ENCODE data around the gene KIF4B.

GRCh38 chr5:154977409-154977808 is 36.1 kb upstream of the KIF4B start:
- TF ChIP-seq CTCF (IDR thresholded peaks at IDR 0.05) (no peak), EP300 (IDR thresholded peaks at IDR 0.05; ENCODE audit: borderline replicate concordance in 1 of 2, low read depth in 1 of 2, low read length in 1 of 2) (no peak), TAF1 (IDR thresholded peaks at IDR 0.05; ENCODE audit: borderline replicate concordance, low read depth, low read length) (no peak), RXRA (IDR thresholded peaks at IDR 0.05; ENCODE audit: borderline replicate concordance, low read depth) (no peak), MAX (IDR thresholded peaks at IDR 0.05; ENCODE audit: low read depth) (no peak), TEAD4 (IDR thresholded peaks at IDR 0.05; ENCODE audit: borderline replicate concordance, insufficient read depth) (no peak), EZH2phosphoT487 (IDR thresholded peaks at IDR 0.05; ENCODE audit: borderline replicate concordance, low read depth) (no peak), SIN3A (IDR thresholded peaks at IDR 0.05; ENCODE audit: borderline replicate concordance, low read depth, low read length) (no peak), CHD2 (IDR thresholded peaks at IDR 0.05; ENCODE audit: low read length, partially characterized antibody) (no peak)
